Activated naive CD4-positive, alpha-beta T cell treated with anti-CD3 and anti-CD28 coated beads, Interleukin-2, amount 50 U/mL, for 24 hours (primary cell): Measurements from ENCODE around the gene PSPN.
"Not testable (repeated sequence)": the region's sequence is repeated elsewhere in the genome, so short reads cannot be mapped to it uniquely, and the experiment has no call there.

ENCODE experiments used
- H3K27ac Mint-ChIP-seq: one replicate; pipeline ENCODE4 v1.8.0; 2021; ENCODE audit warnings: mild to moderate bottlenecking, mixed read lengths
- H3K27me3 Mint-ChIP-seq: one replicate; pipeline ENCODE4 v1.8.0; 2021; ENCODE audit warnings: mixed read lengths
- H3K36me3 Mint-ChIP-seq: one replicate; pipeline ENCODE4 v1.8.0; 2021; ENCODE audit warnings: mixed read lengths
- H3K4me1 Mint-ChIP-seq: one replicate; pipeline ENCODE4 v1.8.0; 2021; ENCODE audit warnings: mixed read lengths
- H3K4me3 Mint-ChIP-seq: one replicate; pipeline ENCODE4 v1.8.0; 2021; ENCODE audit warnings: mild to moderate bottlenecking, mixed read lengths
- H3K9me3 Mint-ChIP-seq: one replicate; pipeline ENCODE4 v1.8.0; 2021; ENCODE audit warnings: mixed read lengths

The PSPN gene

DNA sequence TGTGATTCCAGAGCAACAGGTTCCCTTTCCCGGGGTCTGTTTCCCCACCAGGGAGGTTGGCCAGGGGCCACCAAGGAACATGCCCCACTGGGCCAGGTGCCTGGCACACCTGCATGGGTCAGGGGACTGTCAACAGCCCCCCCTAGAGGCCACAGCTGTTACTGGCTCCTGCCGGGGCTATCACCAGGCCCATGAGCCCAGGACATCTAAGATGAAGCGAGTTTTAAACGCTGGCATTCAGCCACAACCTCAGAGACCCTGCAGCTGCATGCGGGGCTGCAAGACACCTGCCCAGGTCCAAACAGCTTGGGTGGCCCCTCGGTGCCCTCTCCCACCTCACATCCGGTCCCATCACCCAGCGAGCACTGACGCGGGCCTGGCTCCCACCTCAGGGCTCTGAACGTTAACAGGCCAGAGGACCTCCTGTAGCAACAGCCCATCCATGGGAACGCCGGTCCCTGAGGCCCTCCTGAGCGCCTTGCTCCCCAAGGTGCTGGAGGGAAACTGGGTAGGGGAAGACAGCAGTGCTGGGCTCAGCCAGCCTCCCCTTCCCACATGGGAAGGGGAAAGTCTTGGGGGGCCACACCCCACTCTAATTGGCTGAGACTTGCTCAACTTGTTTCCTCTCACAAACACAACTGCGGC lies 36.8 kb upstream of the PSPN start:
- Mint-ChIP-seq H3K27ac (peak overlapping the region; percentile 4), H3K9me3 (no peaks in the 10 kb centered on the region), H3K36me3 (peaks cover 2% of the 10 kb centered on the region), H3K27me3 (no peaks in the 10 kb centered on the region), H3K4me3 (no peak overlapping the region), H3K4me1 (no peaks in the 10 kb centered on the region)

DNA sequence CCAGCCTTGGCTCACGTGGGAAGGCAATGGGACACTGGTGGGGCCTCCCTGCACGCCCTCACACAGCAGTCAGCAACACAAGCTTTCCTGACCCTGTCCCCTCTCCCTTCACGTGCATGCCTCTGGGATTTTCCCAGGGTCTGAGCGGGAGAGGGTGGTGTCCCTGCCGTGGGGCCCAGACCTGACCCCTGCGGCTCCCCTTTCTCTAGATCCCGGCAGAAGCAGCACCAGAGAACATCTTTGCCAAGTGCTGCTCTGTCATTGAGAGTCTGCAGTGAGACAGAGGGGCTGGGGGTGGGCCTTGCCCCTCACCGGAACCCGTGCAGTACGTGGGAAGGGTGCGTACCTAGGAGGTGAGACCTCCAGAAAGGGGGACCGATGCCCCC lies 36.3 kb upstream of the PSPN start:
- Mint-ChIP-seq H3K27ac (no peak overlapping the region), H3K4me1 (no peaks in the 10 kb centered on the region), H3K27me3 (no peaks in the 10 kb centered on the region), H3K4me3 (no peak overlapping the region), H3K9me3 (no peaks in the 10 kb centered on the region), H3K36me3 (peaks cover 2% of the 10 kb centered on the region)

DNA sequence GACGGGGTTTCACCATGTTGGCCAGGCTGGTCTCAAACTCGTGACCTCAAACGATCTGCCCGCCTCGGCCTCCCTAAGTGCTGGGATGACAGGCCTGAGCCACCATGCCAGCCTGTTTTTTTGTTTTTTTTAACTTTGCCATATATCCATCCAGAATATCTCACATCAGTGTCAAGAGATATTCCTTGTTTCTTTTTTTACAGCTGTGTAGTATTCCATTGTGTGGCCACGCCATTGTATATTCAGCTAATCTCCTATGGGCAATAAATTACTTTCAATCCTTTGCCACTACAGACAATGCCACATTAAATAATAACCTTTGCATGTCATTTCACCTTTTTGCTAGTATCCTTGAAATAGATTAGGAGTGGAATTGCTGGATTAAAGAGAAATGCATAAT lies 33.6 kb upstream of the PSPN start:
- Mint-ChIP-seq H3K27ac (no peak overlapping the region), H3K27me3 (no peaks in the 10 kb centered on the region), H3K4me3 (no peak overlapping the region), H3K36me3 (peaks cover 2% of the 10 kb centered on the region), H3K4me1 (no peaks in the 10 kb centered on the region), H3K9me3 (no peaks in the 10 kb centered on the region)

DNA sequence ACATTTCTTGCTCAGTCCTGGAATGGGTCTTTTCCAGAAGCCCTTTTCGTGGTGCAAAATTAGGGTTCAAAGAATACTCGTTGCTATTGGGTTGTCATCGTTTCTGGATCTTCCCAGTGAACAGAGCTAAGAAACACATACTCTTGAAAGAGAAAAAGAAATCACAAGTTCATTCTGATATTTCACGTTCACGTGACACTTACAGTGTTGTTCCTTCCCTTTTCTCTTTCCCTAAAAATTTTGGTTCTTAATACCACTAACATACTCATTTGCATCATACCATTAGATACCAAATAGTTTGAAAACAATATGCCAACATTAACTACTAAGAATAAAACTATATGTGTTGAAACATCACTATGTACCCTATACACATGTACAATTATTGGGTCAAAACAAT lies 30.7 kb upstream of the PSPN start:
- Mint-ChIP-seq H3K27ac (no peak overlapping the region), H3K36me3 (no peaks in the 10 kb centered on the region), H3K4me3 (no peak overlapping the region), H3K9me3 (no peaks in the 10 kb centered on the region), H3K4me1 (no peaks in the 10 kb centered on the region), H3K27me3 (no peaks in the 10 kb centered on the region)

DNA sequence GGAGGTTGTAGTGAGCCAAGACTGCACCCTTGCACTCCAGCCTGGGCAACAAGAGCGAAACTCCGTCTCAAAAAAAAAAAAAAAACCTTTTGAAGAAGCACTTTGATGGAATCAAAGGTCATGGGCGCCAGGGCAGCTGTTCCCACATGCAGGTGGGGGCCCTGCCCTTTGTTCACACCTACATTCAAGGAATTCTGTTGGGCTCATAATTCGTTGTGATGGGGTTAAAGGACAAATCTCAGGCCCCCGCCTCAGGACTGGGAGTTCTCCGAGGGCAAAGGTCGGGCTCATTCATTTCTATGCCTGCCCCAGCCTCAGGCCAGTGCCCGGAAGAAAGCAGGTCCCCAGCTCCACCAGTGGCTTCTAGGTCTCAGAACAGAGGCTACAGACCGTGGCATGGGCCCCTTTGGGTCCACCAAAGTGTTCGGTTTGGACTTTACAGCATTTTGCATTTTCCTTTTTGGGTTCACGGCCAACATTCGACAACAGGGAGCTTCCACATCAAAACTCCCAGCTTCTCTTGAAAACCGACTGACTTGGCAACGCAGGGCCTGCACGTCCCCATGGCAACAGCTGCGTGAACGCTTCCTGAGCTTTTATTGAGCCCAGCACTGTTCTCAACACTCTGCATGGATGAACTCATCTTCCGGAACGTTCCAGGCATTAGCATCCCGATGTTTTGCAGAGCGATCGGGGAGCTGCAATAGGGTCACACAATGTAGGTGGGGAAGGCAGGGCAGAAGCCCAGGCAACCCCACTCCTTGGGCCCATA lies 27.3 kb upstream of the PSPN start:
- no peaks in the 10 kb centered on the region for H3K9me3 Mint-ChIP-seq
- H3K4me1 Mint-ChIP-seq: no peaks in the 10 kb centered on the region
- H3K36me3 Mint-ChIP-seq: no peaks in the 10 kb centered on the region

DNA sequence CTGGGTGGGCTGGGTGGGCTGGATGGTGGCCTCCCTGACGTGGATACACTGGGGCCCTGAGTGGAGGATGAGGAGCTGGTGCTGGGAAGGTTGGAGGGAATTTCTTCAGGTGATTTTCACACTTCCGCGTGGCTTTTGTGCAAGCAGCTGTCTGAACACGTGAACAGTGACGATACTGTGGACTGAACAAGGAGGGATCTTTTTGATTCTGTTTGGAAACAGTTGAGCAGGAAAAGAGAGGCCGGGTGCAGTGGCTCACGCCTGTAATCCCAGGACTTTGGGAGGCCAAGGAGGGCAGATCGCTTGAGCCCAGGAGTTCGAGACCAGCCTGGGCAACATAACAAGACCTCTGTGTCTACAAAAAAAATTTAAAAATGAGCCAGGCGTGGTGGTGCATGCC lies 26.3 kb upstream of the PSPN start:
- Mint-ChIP-seq H3K4me3 (no peak overlapping the region), H3K4me1 (no peaks in the 10 kb centered on the region), H3K9me3 (no peaks in the 10 kb centered on the region), H3K36me3 (no peaks in the 10 kb centered on the region), H3K27ac (no peak overlapping the region), H3K27me3 (no peaks in the 10 kb centered on the region)

More for the DNA sequence above, 27.3 kb upstream of the PSPN start:
- no peaks in the 10 kb centered on the region for H3K27me3 Mint-ChIP-seq
- no peak overlapping the region for H3K4me3 Mint-ChIP-seq
- no peak overlapping the region for H3K27ac Mint-ChIP-seq

DNA sequence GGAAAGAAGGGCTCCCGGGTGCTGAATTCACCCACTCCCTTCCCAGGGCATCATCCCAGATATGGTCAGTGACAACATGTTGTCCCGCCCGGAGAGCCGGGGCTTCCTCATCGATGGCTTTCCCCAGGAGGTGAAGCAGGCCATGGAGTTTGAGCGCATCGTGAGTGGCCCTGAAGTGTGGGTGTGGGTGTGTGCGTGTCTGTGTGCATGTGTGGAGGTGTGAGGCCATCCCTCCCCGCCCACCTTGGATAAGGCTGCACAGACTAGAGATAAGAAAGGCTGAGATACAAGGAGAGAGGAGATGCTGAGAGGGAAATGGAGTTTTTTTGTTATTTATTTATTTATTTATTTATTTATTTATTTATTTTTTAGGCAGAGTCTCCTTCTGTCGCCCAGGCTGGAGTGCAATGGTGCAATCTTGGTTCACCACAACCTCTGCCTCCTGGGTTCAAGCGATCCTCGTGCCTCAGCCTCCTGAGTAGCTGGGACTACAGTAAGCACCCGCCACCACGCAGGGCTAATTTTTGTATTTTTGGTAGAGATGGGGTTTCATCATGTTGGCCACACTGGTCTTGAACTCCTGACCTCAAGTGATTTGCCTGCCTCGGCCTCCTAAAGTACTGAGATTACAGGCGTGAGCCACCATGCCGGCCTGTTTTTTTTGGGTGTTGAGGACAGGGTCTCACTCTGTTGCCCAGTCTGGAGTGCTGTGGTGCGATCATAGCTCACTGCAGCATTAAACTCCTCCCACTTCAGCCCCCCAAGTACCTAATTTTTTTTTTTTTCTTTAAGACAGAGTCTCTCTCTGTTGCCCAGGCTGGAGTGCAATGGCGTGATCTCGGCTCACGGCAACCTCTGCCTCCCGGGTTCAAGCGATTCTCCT lies 24.6 kb upstream of the PSPN start:
- not testable (repeated sequence) for H3K27me3 Mint-ChIP-seq, H3K27ac Mint-ChIP-seq, H3K4me1 Mint-ChIP-seq, H3K36me3 Mint-ChIP-seq, H3K4me3 Mint-ChIP-seq, H3K9me3 Mint-ChIP-seq

DNA sequence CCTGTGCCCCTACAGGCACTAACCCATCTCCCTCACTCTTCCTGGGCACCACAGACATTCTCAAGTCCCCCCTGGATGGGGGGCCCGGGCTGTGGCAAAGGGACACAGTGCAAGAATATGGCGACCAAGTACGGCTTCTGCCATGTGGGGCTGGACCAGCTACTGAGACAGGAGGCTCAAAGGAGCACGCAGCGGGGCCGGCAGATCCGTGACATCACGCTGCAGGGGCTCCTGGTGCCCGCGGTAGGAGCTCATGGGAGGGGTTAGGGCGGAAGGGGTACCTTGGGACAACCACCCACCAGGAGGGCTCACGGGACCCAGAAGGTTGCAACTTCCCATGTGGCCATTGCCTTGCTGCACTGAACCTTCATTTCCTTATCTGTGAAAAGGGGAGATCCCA lies 20.6 kb upstream of the PSPN start:
- Mint-ChIP-seq H3K27me3 (no peaks in the 10 kb centered on the region), H3K4me1 (peaks cover 14% of the 10 kb centered on the region), H3K36me3 (no peaks in the 10 kb centered on the region), H3K9me3 (no peaks in the 10 kb centered on the region), H3K4me3 (no peak overlapping the region), H3K27ac (no peak overlapping the region)

DNA sequence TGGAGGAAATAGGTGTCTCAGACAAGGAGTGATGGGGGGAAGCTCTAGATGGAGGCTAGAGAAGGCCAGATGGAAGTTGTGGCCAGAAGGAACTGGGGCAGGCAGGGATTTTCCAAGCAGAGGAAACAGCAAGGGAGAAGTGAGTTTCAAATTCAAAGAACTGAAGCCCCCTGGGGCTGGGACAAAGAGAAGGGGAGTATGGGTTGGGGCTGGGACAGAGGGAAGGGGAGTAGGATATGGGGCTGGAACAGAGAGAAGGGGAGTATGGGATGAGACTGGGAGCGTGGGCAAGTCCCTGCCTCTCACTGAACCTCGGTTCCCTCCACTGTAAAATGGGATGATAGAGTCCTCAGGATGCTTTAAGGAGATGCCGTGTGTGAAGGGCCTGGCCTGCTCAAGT lies 19.1 kb upstream of the PSPN start:
- Mint-ChIP-seq H3K4me3 (peak overlapping the region; percentile 47), H3K27me3 (no peaks in the 10 kb centered on the region), H3K36me3 (peaks cover 2% of the 10 kb centered on the region), H3K4me1 (peaks cover 18% of the 10 kb centered on the region), H3K9me3 (no peaks in the 10 kb centered on the region), H3K27ac (no peak overlapping the region)

DNA sequence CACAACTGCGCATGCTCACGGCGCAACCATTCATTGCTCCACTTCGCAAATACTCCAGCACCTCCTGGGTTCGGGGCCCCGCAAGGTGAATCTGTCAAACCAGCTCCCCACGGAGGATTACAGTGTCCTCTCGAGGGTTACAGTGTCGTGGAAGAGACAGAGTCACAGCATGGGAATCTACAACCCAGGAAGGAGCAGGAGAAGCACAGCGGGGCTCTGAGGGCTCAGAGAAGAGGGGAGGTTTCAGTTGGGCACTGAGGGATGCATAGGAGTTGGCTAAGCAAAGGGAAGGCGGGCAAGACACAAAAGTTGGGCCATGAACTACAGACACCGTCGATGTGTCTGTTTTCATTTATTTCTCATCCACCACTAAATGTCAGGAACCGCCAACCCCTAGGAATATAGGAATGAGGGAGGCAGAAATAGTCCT lies 18.3 kb upstream of the PSPN start:
- H3K4me1 Mint-ChIP-seq: peaks cover 18% of the 10 kb centered on the region
- no peaks in the 10 kb centered on the region for H3K9me3 Mint-ChIP-seq
- H3K27ac Mint-ChIP-seq: peak overlapping the region; percentile 97
- H3K36me3 Mint-ChIP-seq: peaks cover 2% of the 10 kb centered on the region
- peak overlapping the region; percentile 96 for H3K4me3 Mint-ChIP-seq
- no peaks in the 10 kb centered on the region for H3K27me3 Mint-ChIP-seq

DNA sequence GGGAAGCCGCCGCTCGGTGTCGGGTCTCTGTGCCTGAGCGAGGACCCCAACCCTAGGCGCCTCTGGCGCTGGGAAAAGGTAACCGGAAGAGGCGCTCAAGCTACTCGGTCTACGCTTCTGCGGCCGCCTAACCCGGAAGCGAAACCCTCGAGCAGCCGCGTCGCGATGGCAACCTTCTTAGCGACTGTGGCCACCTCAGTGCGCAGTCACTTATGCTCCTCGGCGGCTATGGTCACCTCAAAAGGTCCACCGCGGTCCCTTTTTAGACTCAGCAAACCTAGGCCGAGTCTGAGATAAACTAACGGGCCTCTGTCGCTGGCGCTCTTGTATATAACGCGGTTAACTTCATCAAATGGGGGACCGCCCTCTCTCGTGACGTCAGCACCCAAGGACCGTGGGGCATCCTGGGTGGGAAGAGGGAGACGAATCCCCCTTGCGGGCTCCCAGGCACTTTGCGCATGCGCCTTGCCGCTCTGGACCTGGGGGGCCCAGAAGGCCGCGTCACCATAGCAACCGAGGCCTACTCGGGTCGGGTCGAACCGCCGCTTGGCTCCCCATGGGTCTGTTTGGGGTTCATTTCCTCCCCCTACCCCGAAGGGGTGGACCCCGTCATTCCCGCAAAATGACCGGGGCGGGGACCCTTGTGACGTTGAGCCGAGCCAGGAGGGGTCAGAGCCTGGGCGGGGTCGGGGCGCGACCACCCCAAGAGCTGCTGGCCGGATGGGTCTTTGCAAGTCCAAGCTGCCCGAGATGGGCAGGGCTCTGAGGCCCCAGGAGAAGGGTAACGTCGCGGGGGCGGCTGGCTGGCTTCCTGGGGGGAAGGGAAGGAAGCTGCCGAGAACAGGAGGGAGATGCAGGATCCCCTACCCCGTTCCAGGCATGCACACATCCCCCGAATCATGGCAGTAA lies 17.6 kb upstream of the PSPN start, which contains the start of gene GTF2F1:
TSS of gene GTF2F1 (minus strand) at position 91 of the 909 bp plus-strand sequence. CDS start 169 bp downstream, outside the sequence.
- Mint-ChIP-seq H3K27me3 (no peaks in the 10 kb centered on the region), H3K4me3 (peak within 1 kb of the TSS; percentile 96), H3K27ac (peak within 1 kb of the TSS; percentile 97), H3K9me3 (no peaks in the 10 kb centered on the region), H3K36me3 (peaks cover 3% of the 10 kb centered on the region), H3K4me1 (peaks cover 19% of the 10 kb centered on the region)

DNA sequence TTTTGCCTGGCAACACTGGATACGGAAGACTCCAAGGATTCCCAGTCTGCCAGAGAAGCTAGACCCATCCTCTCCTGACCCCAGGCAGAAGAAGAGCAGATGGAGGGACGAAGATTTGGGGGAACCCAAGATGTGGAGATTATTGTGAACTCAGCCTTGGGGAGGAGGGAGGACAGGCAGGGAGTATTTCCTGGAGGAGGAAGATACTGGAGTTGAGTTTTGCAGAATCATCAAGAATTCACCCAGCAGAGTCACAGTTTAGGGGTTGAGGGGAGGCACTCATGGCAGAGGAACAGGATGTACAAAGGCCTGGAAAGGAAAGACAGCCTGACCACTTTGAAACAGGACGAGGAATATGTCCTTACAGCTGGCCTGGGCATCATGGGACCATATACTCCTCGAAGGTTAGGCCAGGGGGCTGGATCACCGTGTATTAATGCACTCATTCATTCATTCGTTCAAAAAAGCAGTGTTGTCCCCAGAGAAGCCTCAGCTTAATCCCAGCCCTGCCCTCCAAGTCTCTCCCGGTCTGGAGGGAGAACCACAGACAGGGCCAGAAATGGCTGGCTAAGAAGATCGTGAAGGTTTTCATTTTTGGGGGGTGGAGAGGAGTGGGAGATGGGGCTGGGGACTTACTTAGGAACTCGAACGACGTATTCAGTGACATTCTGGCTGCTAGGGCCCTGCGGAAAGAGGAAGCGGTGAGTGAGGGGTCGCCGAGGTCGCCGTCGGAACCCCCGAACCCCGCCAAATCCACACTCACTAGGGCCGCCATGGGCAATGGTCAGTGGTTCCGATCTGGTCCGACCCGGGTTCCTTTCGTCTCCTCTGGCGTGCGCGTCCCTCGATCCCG lies 16.7 kb upstream of the PSPN start:
- peaks cover 21% of the 10 kb centered on the region for H3K4me1 Mint-ChIP-seq
- H3K27me3 Mint-ChIP-seq: no peaks in the 10 kb centered on the region
- H3K4me3 Mint-ChIP-seq: peak overlapping the region; percentile 96
- peaks cover 5% of the 10 kb centered on the region for H3K36me3 Mint-ChIP-seq
- H3K9me3 Mint-ChIP-seq: no peaks in the 10 kb centered on the region
- H3K27ac Mint-ChIP-seq: peak overlapping the region; percentile 97

DNA sequence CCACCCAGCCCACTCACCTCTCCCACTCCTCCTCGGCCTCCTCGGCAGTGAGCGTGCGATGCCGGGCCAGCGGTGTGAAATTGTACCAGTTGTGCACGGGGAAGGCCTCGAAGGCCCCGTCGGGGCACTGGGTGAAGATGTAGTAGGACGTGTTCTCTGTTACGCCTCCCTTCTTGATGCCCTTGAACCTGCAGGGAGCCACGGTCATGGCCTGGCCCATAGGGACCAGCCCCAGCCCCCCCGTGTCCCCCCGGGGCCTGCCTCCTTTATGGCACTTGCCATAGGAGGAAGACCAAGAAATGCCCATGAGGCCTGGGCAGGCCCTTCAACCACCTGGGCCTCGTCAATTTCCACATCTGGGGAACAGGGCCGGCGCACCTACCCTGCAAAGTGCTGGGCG lies 11.6 kb upstream of the PSPN start:
- Mint-ChIP-seq H3K27ac (peak overlapping the region; percentile 35), H3K4me1 (peaks cover 15% of the 10 kb centered on the region), H3K36me3 (peaks cover 7% of the 10 kb centered on the region)

DNA sequence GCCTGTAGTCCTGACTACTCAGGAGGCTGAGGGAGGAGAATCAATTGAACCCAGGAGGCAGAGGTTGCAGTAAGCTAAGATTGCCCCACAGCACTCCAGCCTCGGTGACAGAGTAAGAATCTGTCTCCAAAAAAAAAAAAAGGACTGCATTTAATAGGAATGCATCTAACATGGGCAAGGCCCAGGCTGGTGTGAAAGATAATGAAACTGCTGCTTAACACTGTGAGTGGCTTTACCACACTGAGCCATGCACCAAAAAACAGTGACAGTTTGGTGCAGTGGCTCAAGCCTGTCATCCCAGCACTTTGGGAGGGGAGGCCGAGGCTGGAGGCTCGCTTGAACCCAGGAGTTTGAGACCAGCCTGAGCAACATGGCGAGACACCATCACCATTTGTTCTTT lies 8.6 kb upstream of the PSPN start:
- peaks cover 3% of the 10 kb centered on the region for H3K4me1 Mint-ChIP-seq
- H3K9me3 Mint-ChIP-seq: no peaks in the 10 kb centered on the region
- H3K36me3 Mint-ChIP-seq: peaks cover 15% of the 10 kb centered on the region
- H3K27me3 Mint-ChIP-seq: no peaks in the 10 kb centered on the region
- no peak overlapping the region for H3K4me3 Mint-ChIP-seq
- no peak overlapping the region for H3K27ac Mint-ChIP-seq

More for the DNA sequence above, 11.6 kb upstream of the PSPN start:
- H3K27me3 Mint-ChIP-seq: no peaks in the 10 kb centered on the region
- no peak overlapping the region for H3K4me3 Mint-ChIP-seq
- H3K9me3 Mint-ChIP-seq: no peaks in the 10 kb centered on the region
